K562 treated with DMSO at 1 percent for 48 hours (cell line): Measurements from ENCODE around the gene MBD3L2. TPM values are rescaled to one million over a fixed set of nuclear protein-coding genes. Genes with fewer than 3 reads are reported as not detected.

Source experiments
- total RNA-seq: library from RNA; unstranded; fragments of 300-600 nt; gene quantifications from 2 replicates; pipeline ENCODE4 v1.2.3, GENCODE V29; 2022; ENCODE audit warnings: low replicate concordance; ENCODE audit errors: extremely low read depth

The MBD3L2 gene
- not detected in 2 replicates for total RNA-seq

DNA sequence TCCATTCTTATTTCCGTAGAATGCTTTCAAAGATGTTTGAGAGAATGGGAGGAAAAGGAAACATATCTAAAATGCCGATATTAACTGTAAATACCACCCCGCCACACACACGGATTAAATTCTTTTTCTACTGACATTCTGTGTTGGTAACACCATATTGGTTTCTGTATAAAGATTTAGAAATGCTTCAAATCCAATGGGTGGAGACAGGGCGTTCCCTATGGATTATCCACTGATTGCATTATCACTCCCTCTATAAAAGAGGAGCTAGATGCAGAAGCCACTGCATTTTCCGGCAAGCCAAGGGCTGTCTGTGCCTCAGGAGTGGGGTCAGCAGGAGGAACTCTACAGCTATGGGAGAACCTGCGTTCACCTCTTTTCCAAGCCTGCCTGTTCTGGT, at the start of gene MBD3L2:
Gene MBD3L2, plus strand, starts transcription at position 301 of the 400 bp plus-strand sequence. Its CDS starts 53 bp downstream, at position 354.

DNA sequence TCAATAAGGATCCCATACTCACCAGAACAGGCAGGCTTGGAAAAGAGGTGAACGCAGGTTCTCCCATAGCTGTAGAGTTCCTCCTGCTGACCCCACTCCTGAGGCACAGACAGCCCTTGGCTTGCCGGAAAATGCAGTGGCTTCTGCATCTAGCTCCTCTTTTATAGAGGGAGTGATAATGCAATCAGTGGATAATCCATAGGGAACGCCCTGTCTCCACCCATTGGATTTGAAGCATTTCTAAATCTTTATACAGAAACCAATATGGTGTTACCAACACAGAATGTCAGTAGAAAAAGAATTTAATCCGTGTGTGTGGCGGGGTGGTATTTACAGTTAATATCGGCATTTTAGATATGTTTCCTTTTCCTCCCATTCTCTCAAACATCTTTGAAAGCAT, 27.8 kb upstream of the MBD3L2 start, which contains the start of gene MBD3L2B:
Gene MBD3L2B, minus strand, starts transcription at position 101 of the 400 bp plus-strand sequence. Its CDS starts 34 bp downstream, at position 67.

DNA sequence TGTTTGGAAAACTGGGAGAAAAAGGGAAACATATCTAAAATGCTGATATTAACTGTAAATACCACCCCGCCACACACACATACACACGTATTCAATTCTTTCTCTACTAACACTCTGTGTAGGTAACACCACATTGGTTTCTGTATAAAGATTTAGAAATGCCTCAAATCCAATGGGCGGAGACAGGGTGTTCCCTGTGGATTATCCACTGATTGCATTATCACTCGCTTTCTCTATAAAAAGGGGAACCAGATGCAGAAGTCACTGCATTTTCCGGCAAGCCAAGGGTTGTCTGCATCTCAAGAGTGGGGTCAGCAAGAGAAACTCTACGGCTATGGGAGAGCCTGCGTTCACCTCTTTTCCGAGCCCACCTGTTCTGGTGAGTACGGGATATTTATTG, 18.8 kb upstream of the MBD3L2 start, which contains the start of gene MBD3L5:
Gene MBD3L5, plus strand, starts transcription at position 301 of the 400 bp plus-strand sequence. Its CDS starts 34 bp downstream, at position 335.

GRCh38 chr19:7040079-7040478, 9.0 kb upstream of the MBD3L2 start, which contains the start of gene MBD3L4:
Gene MBD3L4, minus strand, starts transcription at chr19:7040179. Its CDS starts 35 bp downstream, at chr19:7040144.

GRCh38 chr19:7058576-7058975, 9.5 kb downstream of the MBD3L2 start, which contains the start of gene MBD3L3:
Gene MBD3L3, minus strand, starts transcription at chr19:7058676. Its CDS starts 71 bp downstream, at chr19:7058605.

GRCh38 chr19:7069042-7069903, 20.2 kb downstream of the MBD3L2 start, which contains the start of gene ZNF557:
Gene ZNF557, plus strand, starts transcription at chr19:7069703. Its CDS starts 5,372 bp downstream, at chr19:7075075.

Other genes with a start within 250 kb of the MBD3L2 start
- gene ADGRE1, start 161.7 kb upstream of the MBD3L2 start, total RNA-seq: not detected in 2 replicates
- not detected in 2 replicates for gene MBD3L2B, start 27.9 kb upstream of the MBD3L2 start, total RNA-seq
- not detected in 2 replicates for gene MBD3L5, start 18.7 kb upstream of the MBD3L2 start, total RNA-seq
- gene MBD3L4, start 9.1 kb upstream of the MBD3L2 start, total RNA-seq: not detected in 2 replicates
- not detected in 2 replicates for gene MBD3L3, start 9.4 kb downstream of the MBD3L2 start, total RNA-seq
- gene ZNF557, start 20.4 kb downstream of the MBD3L2 start, total RNA-seq: not detected in 2 replicates
- not detected in 2 replicates for gene INSR, start 245.1 kb downstream of the MBD3L2 start, total RNA-seq